BLaER1 (cell line): ENCODE measurements around the gene SNAI1.

Experiments
- H3K27ac ChIP-seq: shearing (Covaris generic); formaldehyde crosslinking; 2 replicates; pipeline ENCODE4 v1.8.1; 2022
- H3K27me3 ChIP-seq: shearing (Covaris generic); formaldehyde crosslinking; 2 replicates; pipeline ENCODE4 v1.8.1; 2022
- H3K36me3 ChIP-seq: shearing (Covaris generic); formaldehyde crosslinking; 2 replicates; pipeline ENCODE4 v1.8.1; 2022
- H3K4me1 ChIP-seq: shearing (Covaris generic); formaldehyde crosslinking; 2 replicates; pipeline ENCODE4 v1.8.1; 2022
- H3K4me2 ChIP-seq: shearing (Covaris generic); formaldehyde crosslinking; 2 replicates; pipeline ENCODE4 v1.8.1; 2022
- H3K4me3 ChIP-seq: shearing (Covaris generic); formaldehyde crosslinking; 2 replicates; pipeline ENCODE4 v1.8.1; 2022
- H3K9ac ChIP-seq: shearing (Covaris generic); formaldehyde crosslinking; 2 replicates; pipeline ENCODE4 v1.8.1; 2022
- H3K9me3 ChIP-seq: shearing (Covaris generic); formaldehyde crosslinking; 2 replicates; pipeline ENCODE4 v1.8.1; 2022
- H4K20me1 ChIP-seq: shearing (Covaris generic); formaldehyde crosslinking; 2 replicates; pipeline ENCODE4 v1.8.1; 2022
- Cebpa-rat ChIP-seq: shearing (Covaris generic); IDR thresholded peaks from 2 replicates; pipeline ENCODE4 v1.8.1; 2022

SNAI1 gene

DNA sequence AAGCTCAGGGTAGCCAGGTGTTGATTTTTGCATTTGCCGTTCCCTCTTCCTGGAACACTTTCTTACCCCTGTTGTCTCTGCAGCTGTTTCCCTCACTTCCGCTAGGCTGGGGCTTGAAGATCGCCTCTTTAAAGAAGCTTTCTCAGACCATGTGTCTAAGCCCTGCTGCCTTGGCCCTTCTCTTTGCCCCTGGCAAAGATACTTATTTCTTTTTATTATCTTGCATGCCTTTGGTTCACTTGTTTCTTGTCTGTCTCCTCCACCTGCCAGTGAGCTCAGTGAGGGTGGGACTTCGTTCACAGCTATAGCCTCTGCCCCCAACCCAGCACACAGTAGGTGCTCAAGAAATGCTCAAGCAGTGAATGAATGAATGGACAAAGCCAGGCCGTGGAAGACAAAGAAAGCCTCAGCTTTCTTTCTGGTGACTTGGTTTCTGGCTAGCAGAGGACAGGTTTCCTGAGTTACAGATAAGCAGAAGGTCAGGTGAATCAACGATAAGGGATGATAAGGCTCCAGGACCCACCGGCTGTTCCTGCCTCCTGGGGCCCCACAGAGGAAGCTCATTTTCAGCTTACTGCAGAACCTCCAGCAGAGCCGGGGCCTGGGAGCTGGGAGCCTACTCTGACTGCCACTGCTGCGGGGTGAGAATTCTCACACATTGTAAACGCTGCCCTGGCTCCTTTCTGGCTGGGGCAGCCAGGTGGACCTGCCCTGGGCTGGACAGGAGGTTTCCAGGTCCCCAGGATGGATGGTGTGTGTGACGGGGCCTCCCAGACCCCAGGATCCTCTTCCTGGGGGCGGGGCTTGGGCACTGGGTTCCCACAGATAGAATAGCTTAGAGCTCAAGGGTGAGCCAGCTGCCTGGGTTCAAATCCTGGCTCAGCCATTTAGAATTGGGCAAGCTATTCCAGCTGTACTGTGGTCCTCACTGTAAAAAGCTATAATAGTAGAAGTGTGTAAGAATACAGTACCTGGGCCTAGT, 29.8 kb downstream of the SNAI1 start:
- Histone ChIP-seq H3K27ac (peak overlapping the region; percentile 88), H3K27me3 (peaks cover 15% of the 10 kb centered on the region), H4K20me1 (no peaks in the 10 kb centered on the region), H3K4me1 (peaks cover 90% of the 10 kb centered on the region), H3K9ac (peak overlapping the region; percentile 68; the same call in 1 of the 2 replicates), H3K36me3 (no peaks in the 10 kb centered on the region), H3K4me3 (no peak overlapping the region), H3K9me3 (no peaks in the 10 kb centered on the region), H3K4me2 (peak overlapping the region; percentile 81)
- TF ChIP-seq Cebpa-rat, result no peak

- Histone ChIP-seq H3K36me3 (no peaks in the 10 kb centered on the region), H3K27me3 (peaks cover 15% of the 10 kb centered on the region), H3K9ac (no peak overlapping the region), H3K4me1 (peaks cover 82% of the 10 kb centered on the region), H3K4me3 (no peak overlapping the region), H4K20me1 (no peaks in the 10 kb centered on the region), H3K27ac (peak overlapping the region; percentile 75), H3K4me2 (peak overlapping the region; percentile 81), H3K9me3 (no peaks in the 10 kb centered on the region)
- no peak for TF ChIP-seq Cebpa-rat
Measured at GRCh38 chr20:50013976-50014375, 31.2 kb downstream of the SNAI1 start.

DNA sequence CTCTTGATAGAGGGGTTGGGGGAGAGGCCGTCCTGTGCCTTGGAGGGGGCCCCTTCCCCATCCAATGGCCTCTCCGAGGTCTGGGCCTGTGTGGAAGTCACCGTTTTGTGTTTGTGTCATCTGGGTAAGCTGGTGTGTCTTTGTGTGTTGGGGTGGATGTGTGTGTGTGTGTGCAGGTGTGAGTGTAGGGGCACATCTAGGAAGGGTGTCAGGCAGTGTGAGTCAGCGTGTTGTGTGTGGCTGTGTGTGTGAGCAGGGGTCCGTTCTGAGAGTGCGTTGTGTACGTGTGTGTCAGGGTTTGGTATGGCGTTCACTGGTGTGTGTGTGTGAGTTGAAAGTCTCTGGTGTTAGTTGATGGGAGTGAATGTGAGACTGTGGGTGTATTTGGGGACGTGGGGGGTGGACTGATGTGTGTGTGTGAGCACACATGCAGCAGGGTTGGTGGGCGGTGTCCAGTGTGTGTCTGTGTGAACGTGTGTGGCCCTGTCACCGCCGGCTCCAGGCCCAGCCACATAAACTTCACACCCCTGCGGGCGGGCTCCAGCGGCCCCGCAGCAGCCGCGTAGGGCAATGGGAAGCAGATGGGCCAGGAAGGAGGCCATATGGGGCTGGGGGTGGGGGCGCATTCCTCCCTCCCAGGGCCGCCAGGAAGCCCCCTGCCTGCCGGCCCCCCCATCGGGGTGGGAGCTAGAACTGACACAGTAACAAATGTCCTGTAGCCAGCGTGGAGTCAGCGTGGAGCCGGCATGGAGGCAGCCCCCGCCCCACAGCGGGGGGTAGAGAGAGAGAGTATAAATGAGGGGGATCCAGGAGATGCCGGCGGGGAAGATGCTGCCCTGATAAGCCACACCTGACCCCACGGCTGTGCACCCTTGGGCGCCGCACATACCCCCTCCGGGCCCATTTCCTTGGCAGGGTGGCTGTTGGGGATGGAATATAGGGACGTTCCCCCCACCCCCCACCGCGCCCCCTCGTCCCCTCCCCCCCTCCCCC, 32.1 kb downstream of the SNAI1 start:
- peaks cover 11% of the 10 kb centered on the region for H3K27me3 ChIP-seq
- no peaks in the 10 kb centered on the region for H3K36me3 ChIP-seq
- H3K9me3 ChIP-seq, result no peaks in the 10 kb centered on the region
- no peak overlapping the region for H3K4me3 ChIP-seq
- H3K4me1 ChIP-seq, result peaks cover 79% of the 10 kb centered on the region
- H4K20me1 ChIP-seq, result no peaks in the 10 kb centered on the region
- H3K9ac ChIP-seq, result peak overlapping the region; percentile 39; the same call in 1 of the 2 replicates
- no peak for TF ChIP-seq Cebpa-rat
- H3K4me2 ChIP-seq, result peak overlapping the region; percentile 81
- peak overlapping the region; percentile 75 for H3K27ac ChIP-seq

- no peaks in the 10 kb centered on the region for H4K20me1 ChIP-seq
- H3K4me1 ChIP-seq, result peaks cover 77% of the 10 kb centered on the region
- no peak overlapping the region for H3K4me3 ChIP-seq
- H3K9me3 ChIP-seq, result no peaks in the 10 kb centered on the region
- TF ChIP-seq Cebpa-rat, result no peak
- H3K27ac ChIP-seq, result peak overlapping the region; percentile 27; the same call in 1 of the 2 replicates
- H3K36me3 ChIP-seq, result no peaks in the 10 kb centered on the region
- H3K27me3 ChIP-seq, result peaks cover 3% of the 10 kb centered on the region
- peak overlapping the region; percentile 43; the same call in 1 of the 2 replicates for H3K9ac ChIP-seq
- peak overlapping the region; percentile 63 for H3K4me2 ChIP-seq
Measured at GRCh38 chr20:50015636-50015992, 32.8 kb downstream of the SNAI1 start.

DNA sequence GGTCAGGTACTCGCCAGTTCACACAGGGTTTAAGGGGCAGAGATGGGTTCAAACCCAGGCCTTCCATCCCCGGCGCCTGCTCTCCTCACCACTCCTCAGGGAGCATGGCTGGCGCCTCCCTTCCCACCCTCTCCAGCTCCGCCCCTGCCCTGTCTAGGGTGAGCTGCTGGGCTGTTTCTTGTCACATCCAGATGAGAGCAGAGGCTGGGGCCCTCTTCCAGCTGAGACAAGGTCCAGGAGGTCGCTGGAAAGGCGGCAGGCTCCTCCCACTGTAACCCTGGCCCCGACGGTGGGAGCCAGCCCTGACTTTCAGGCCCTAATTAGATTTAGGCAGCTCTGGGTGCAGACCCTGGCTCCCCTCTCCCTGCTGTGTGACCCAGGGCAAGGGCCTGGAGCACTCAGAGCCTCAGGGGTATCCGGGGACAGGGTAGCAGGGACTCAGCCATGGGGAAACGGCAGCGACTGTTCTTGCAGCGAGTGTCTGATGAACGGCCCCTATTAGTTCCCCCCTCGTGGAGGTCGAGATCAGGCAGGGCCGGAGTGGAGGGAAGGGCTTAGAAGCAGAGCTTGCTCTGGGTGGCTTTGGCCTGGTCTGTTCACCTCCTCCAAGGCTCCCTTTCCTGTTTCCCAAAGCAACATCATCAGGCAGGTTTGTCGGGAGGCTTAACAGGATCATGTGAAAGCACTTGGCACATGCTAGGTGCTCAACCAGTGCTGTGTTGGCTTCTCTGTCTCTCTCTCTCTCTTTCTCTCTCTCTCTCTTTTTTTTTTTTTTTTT, 33.4 kb downstream of the SNAI1 start:
- no peak for TF ChIP-seq Cebpa-rat
- H4K20me1 ChIP-seq, result no peaks in the 10 kb centered on the region
- H3K27me3 ChIP-seq, result no peaks in the 10 kb centered on the region
- H3K4me1 ChIP-seq, result peaks cover 71% of the 10 kb centered on the region
- H3K36me3 ChIP-seq, result no peaks in the 10 kb centered on the region
- peak overlapping the region; percentile 27 for H3K27ac ChIP-seq
- H3K4me3 ChIP-seq, result no peak overlapping the region
- no peaks in the 10 kb centered on the region for H3K9me3 ChIP-seq
- peak overlapping the region; percentile 63 for H3K4me2 ChIP-seq
- peak overlapping the region; percentile 43; the same call in 1 of the 2 replicates for H3K9ac ChIP-seq

GRCh38 chr20:50017160-50017559, 34.4 kb downstream of the SNAI1 start:
- Histone ChIP-seq H3K4me1 (peaks cover 64% of the 10 kb centered on the region), H3K9ac (no peak overlapping the region), H3K27ac (no peak overlapping the region), H3K9me3 (no peaks in the 10 kb centered on the region), H3K4me2 (peak overlapping the region; percentile 56), H3K36me3 (no peaks in the 10 kb centered on the region), H4K20me1 (no peaks in the 10 kb centered on the region), H3K27me3 (no peaks in the 10 kb centered on the region), H3K4me3 (no peak overlapping the region)
- TF ChIP-seq Cebpa-rat, result no peak

DNA sequence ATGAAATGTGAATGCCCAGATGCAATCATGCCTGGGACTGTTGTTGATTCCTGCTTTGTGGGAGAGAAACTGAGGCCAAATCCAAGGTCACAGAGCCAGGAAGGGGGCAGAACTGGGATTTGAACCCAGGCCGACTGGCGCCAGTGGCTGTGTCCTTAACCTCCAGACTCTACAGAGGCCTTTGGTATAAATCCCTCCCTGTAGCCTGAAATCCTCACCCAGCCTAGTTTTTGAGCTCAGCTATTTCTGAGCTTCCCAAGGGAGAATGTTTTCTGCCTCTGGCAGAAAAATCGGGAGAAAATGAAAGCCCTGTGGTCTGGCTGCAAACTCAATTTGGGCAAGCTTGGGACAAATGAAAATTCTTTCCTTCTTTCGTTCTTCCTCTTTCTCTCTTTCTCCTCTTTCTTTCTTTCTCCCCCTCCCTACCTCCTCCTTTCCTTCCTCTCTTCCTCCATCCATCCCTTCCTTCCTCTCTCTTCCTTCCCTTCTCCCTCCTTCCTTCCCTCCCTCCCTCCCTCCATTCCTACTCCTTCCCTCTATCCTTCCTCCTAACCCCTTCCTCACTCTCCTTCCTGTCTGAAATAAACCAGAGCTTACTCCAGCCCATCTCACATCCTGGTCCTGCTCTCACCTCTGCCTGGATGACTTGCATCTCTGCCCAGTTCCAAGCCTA, 34.9 kb downstream of the SNAI1 start:
- no peak overlapping the region for H3K27ac ChIP-seq
- no peak for TF ChIP-seq Cebpa-rat
- no peaks in the 10 kb centered on the region for H4K20me1 ChIP-seq
- H3K4me3 ChIP-seq, result no peak overlapping the region
- peak overlapping the region; percentile 56 for H3K4me2 ChIP-seq
- H3K27me3 ChIP-seq, result no peaks in the 10 kb centered on the region
- no peaks in the 10 kb centered on the region for H3K36me3 ChIP-seq
- H3K9ac ChIP-seq, result no peak overlapping the region
- no peaks in the 10 kb centered on the region for H3K9me3 ChIP-seq
- H3K4me1 ChIP-seq, result peaks cover 59% of the 10 kb centered on the region

DNA sequence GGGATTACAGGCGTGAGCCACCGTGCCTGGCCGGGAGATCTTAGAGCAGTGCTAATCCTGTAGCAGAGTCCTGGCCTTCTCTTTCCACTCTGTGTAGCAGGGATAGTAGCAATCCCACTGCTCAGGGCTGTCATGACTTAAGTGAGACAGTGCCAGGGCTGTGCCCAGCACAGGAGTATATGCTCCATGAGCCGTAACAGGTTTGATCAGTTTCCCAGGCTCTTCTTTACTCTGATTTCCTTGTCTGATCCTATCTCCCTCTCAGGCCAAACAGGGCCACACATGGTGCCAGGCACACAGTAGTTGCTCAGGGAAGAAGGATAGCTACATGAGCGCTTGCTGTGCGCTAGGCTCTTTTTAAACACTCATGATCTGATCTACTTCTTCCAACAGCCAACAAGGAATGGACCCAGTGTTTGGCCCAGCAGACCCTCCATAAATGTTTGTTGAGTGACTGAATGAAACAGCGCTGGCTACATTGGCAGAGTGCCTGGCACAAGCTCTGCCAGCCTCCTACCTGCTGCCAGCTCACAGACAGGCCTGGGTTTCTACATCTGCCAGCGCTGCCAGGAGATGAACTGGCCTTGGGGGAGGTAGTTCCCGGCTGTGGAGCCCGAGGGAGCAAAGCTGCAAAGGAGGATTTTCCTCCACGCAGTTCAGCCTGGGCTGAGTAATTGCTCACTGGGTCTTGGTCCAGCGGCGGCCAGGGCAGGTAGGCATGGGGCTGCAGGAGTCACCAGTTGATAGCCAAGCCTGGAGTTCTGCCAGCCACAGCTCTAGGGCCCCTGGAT, 36.9 kb downstream of the SNAI1 start:
- H3K4me2 ChIP-seq, result no peak overlapping the region
- H3K27me3 ChIP-seq, result no peaks in the 10 kb centered on the region
- no peaks in the 10 kb centered on the region for H4K20me1 ChIP-seq
- no peak overlapping the region for H3K9ac ChIP-seq
- no peaks in the 10 kb centered on the region for H3K9me3 ChIP-seq
- TF ChIP-seq Cebpa-rat, result no peak
- peaks cover 41% of the 10 kb centered on the region for H3K4me1 ChIP-seq
- no peak overlapping the region for H3K4me3 ChIP-seq
- H3K36me3 ChIP-seq, result no peaks in the 10 kb centered on the region
- H3K27ac ChIP-seq, result 0 out of 2 replicates have a peak overlapping the region, but pooled peaks have one; percentile 18
